Measurements from ENCODE around the gene SNTB2. TPM values are rescaled to one million over a fixed set of nuclear protein-coding genes. Genes with fewer than 3 reads are reported as not detected.

The SNTB2 gene
- total and polyA plus RNA-seq, 2 of the 4 experiments (the other 2 are of a cell fraction): 23.5 to 47.5 TPM

DNA sequence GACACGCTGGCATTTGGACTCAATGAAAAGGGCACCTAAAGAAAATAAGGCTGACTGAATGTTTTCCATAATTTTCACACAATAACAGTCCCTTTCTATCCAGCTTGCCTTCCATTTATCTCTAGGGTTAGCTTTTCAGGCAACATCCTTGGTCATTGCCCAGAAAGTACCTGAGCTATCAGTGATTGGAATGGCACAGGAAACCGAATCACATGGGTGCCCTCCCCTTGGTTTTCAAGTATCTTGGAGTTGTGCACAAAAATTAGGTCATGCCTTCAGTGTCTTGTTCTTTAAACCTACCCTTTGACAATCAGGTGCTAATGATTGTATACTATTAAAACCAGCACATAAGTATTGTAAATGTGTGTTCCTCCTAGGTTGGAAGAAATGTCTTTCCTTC, 120.9 kb downstream of the SNTB2 start:
- BruUV-seq (replicated peaks): no TSS peak
- ATAC-seq (ENCODE audit: low read depth) (no peak), DNase-seq (no peak)
- in situ Hi-C loops (cut with MboI; ENCODE audit: low sequenced_read_pairs) (no loop called here), intact Hi-C loops (cut with micrococcal nuclease) (no loop called here), dilution Hi-C loops (cut with HindIII; ENCODE audit: low sequenced_read_pairs, unreplicated experiment) (no loop called here)
- ChIA-PET CTCF (no interaction called here), POLR2A (ENCODE audit: unreplicated experiment) (no interaction called here)
- no peak overlapping the region for H2AK9ac ChIP-seq (replicated peaks; ENCODE audit: low read depth, low read length, poor library complexity)
- H4K20me1 ChIP-seq (ENCODE audit: insufficient read depth, low read length): peaks cover 10% of the 10 kb centered on the region
- no peak overlapping the region for H3K14ac ChIP-seq (replicated peaks; ENCODE audit: low read depth, low read length)
- H3K4me2 ChIP-seq (ENCODE audit: low read depth, low read length): no peak overlapping the region
- no peak overlapping the region for H2BK5ac ChIP-seq (ENCODE audit: low read depth, low read length, poor library complexity, severe bottlenecking)
- H2BK20ac ChIP-seq (ENCODE audit: low read depth, low read length): no peak overlapping the region
- no peak overlapping the region for H3K27ac ChIP-seq (ENCODE audit: insufficient read depth, low read length)
- no peak overlapping the region for H4K91ac ChIP-seq (ENCODE audit: insufficient read depth, low read depth, low read length)
- peaks cover 6% of the 10 kb centered on the region; the same call in 1 of the 2 replicates for H3K9me1 ChIP-seq (ENCODE audit: insufficient read depth, low read length)
- no peaks in the 10 kb centered on the region for H3K27me3 ChIP-seq (ENCODE audit: control insufficient read depth, insufficient read depth, low read length)
- H2BK15ac ChIP-seq (ENCODE audit: low read depth, low read length): no peak overlapping the region
- H3K18ac ChIP-seq (ENCODE audit: low read depth, low read length): no peak overlapping the region
- H3K9me3 ChIP-seq (ENCODE audit: control insufficient read depth, insufficient read depth, low read length): no peaks in the 10 kb centered on the region
- H3K79me1 ChIP-seq (ENCODE audit: low read depth in 1 of 2, low read length in 2 of 2): peaks cover 6 to 20% of the 10 kb centered on the region in 2 experiments
- no peak overlapping the region for H2AFZ ChIP-seq (replicated peaks; ENCODE audit: low read length, poor library complexity)
- TF ChIP-seq ELK1 (IDR thresholded peaks at IDR 0.05; ENCODE audit: borderline replicate concordance, low read depth, low read length) (no peak), RAD21 (IDR thresholded peaks at IDR 0.05; ENCODE audit: low read length) (no peak)
- TF ChIP-seq, protein P1, sequence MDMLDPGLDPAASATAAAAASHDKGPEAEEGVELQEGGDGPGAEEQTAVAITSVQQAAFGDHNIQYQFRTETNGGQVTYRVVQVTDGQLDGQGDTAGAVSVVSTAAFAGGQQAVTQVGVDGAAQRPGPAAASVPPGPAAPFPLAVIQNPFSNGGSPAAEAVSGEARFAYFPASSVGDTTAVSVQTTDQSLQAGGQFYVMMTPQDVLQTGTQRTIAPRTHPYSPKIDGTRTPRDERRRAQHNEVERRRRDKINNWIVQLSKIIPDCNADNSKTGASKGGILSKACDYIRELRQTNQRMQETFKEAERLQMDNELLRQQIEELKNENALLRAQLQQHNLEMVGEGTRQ (IDR thresholded peaks at IDR 0.05; ENCODE audit: low read depth, low read length): no peak
- WGBS, 2 experiments (ENCODE audit: extremely low coverage in 2 of 2, insufficient read length in 1 of 2): 100% methylated on average over 1 of the region's 2 CpGs; no CpG with 5 or more reads in 1 of the 2 experiments
- no peak overlapping the region for H3K56ac ChIP-seq (ENCODE audit: extremely low read depth, insufficient read depth, low read length)
- no peak overlapping the region for H3K9ac ChIP-seq (ENCODE audit: low read depth, low read length)
- no peak overlapping the region for H3K23ac ChIP-seq (ENCODE audit: low read depth, low read length)
- H2AK5ac ChIP-seq (ENCODE audit: low read depth, low read length): no peak overlapping the region
- H3K4ac ChIP-seq (ENCODE audit: low read depth, low read length): no peak overlapping the region
- peaks cover 4% of the 10 kb centered on the region for H3K4me1 ChIP-seq (ENCODE audit: control insufficient read depth, insufficient read depth, low read length)
- H3K4me3 ChIP-seq (ENCODE audit: insufficient read depth, low read depth, low read length): no peak overlapping the region
- H4K5ac ChIP-seq (ENCODE audit: low read depth, low read length): no peak overlapping the region
- no peak overlapping the region for H4K8ac ChIP-seq (ENCODE audit: low read depth in 2 of 2, low read length in 2 of 2)
- H3K36me3 ChIP-seq (ENCODE audit: control insufficient read depth, insufficient read depth, low read length): peaks cover 11% of the 10 kb centered on the region
- no peak overlapping the region for H2BK120ac ChIP-seq (ENCODE audit: low read depth, low read length)

Data from IMR-90 (cell line).